BJ (cell line): ENCODE data around the gene OPRM1. TPM values are rescaled to one million over a fixed set of nuclear protein-coding genes. Genes with fewer than 3 reads are reported as not detected.

ENCODE experiments used
- CTCF ChIA-PET: fragments of 350-600 bp; formaldehyde crosslinking; extraction: SDS; loops from one replicate; lab custom pipeline; 2021; ENCODE audit warnings: antibody characterized with exemption, inconsistent platforms; lab: Yijun Ruan, JAX
- POLR2A ChIA-PET: fragments of 300-600 bp; sonication (Branson Sonifier 250); formaldehyde crosslinking; extraction: SDS; loops from one replicate; lab custom pipeline; 2021; ENCODE audit warnings: antibody characterized with exemption; lab: Charles Lee
- DNase-seq: peaks from one replicate; pipeline ENCODE4 v3.0.0-alpha.2; 2011; ENCODE audit warnings: low read depth
- H3K27me3 ChIP-seq: 2 replicates; pipeline ENCODE4 v1.6.0; 2011; ENCODE audit warnings: low read length; ENCODE audit not compliant: control insufficient read depth, insufficient read depth
- H3K36me3 ChIP-seq: 2 replicates; pipeline ENCODE4 v1.5.1; 2011; ENCODE audit warnings: low read length; ENCODE audit not compliant: control insufficient read depth, insufficient read depth
- H3K4me3 ChIP-seq: 2 replicates; pipeline ENCODE4 v1.5.1; 2011; ENCODE audit warnings: low read depth, mild to moderate bottlenecking, control low read depth, low read length
- CTCF ChIP-seq: IDR thresholded peaks from 2 replicates; pipeline ENCODE4 v1.5.1; 2011; ENCODE audit warnings: low read depth, mild to moderate bottlenecking, control low read depth, inconsistent platforms, low read length, moderate library complexity; ENCODE audit not compliant: insufficient read depth
- polyA plus RNA-seq: library from polyadenylated mRNA; depleted of rRNA; stranded (reverse); fragments of >200 nt; gene quantifications from 2 replicates; pipeline ENCODE4 v1.2.3, GENCODE V29; 2011

The OPRM1 gene
- polyA plus RNA-seq, 1 experiment: not detected

GRCh38 chr6:154247119-154247861 is 208.2 kb downstream of the OPRM1 start:
- Histone ChIP-seq H3K4me3 (no peak overlapping the region), H3K36me3 (no peaks in the 10 kb centered on the region), H3K27me3 (no peaks in the 10 kb centered on the region)
- ChIA-PET CTCF (no interaction called here), POLR2A (no interaction called here)
- TF ChIP-seq CTCF: no peak
- no peak for DNase-seq

- H3K27me3 ChIP-seq: no peaks in the 10 kb centered on the region
- ChIA-PET CTCF (interaction anchor here (1.3 kb wide), 1 partner anchor 18 kb away, joined by 4 read pairs; no protein-coding TSS in a partner anchor), POLR2A (no interaction called here)
- no peak for DNase-seq
- no peak overlapping the region for H3K4me3 ChIP-seq
- TF ChIP-seq CTCF: no peak
- no peaks in the 10 kb centered on the region for H3K36me3 ChIP-seq
These were observed 210.7 kb downstream of the OPRM1 start for GRCh38 chr6:154249499-154250298.

- Histone ChIP-seq H3K4me3 (no peak overlapping the region), H3K36me3 (no peaks in the 10 kb centered on the region), H3K27me3 (no peaks in the 10 kb centered on the region)
- DNase-seq: no peak
- TF ChIP-seq CTCF: no peak
- ChIA-PET CTCF (no interaction called here), POLR2A (no interaction called here)
These were observed 212.1 kb downstream of the OPRM1 start for GRCh38 chr6:154251116-154251515.

- TF ChIP-seq CTCF: no peak
- Histone ChIP-seq H3K4me3 (no peak overlapping the region), H3K27me3 (no peaks in the 10 kb centered on the region), H3K36me3 (no peaks in the 10 kb centered on the region)
- ChIA-PET POLR2A (no interaction called here), CTCF (interaction anchor here (1.0 kb wide), 1 partner anchor 22 kb away, joined by 3 read pairs; no protein-coding TSS in a partner anchor)
- no peak for DNase-seq
These were observed 213.6 kb downstream of the OPRM1 start for GRCh38 chr6:154252678-154253077.

GRCh38 chr6:154257067-154257466 is 218.0 kb downstream of the OPRM1 start:
- DNase-seq: no peak
- Histone ChIP-seq H3K36me3 (no peaks in the 10 kb centered on the region), H3K4me3 (no peak overlapping the region), H3K27me3 (no peaks in the 10 kb centered on the region)
- ChIA-PET CTCF (interaction anchor here (1.5 kb wide), 1 partner anchor 20 kb away, joined by 4 read pairs; no protein-coding TSS in a partner anchor), POLR2A (no interaction called here)
- TF ChIP-seq CTCF: no peak
